Renal pelvis (tissue), 4 donors: Measurements from ENCODE around the gene FKBP4. TPM values are rescaled to one million over a fixed set of nuclear protein-coding genes. Genes with fewer than 3 reads are reported as not detected.

Experiments
- DNase-seq: peaks from one replicate; pipeline ENCODE4 v3.0.0-alpha.2; 2013
- polyA plus RNA-seq, 3 donors: library from polyadenylated mRNA; unstranded; fragments of 120-200 nt; gene quantifications; one replicate each; pipeline ENCODE4 v1.2.1, GENCODE V29; 2013; ENCODE audit not compliant: insufficient read length in 3 of 3

Gene FKBP4
- polyA plus RNA-seq, 3 donors: 119 to 154 (median 129) TPM

GRCh38 chr12:2805143-2805520 is 10.4 kb downstream of the FKBP4 start:
- no peak for DNase-seq

- no peak for DNase-seq
Observed at GRCh38 chr12:2806700-2807099, 11.9 kb downstream of the FKBP4 start.

- no peak for DNase-seq
Observed at GRCh38 chr12:2811801-2812200, 17.0 kb downstream of the FKBP4 start.

- peak; percentile 99 for DNase-seq
Observed at GRCh38 chr12:2812290-2813213, 17.8 kb downstream of the FKBP4 start, which contains the start of gene ITFG2. ITFG2 (plus strand) TSS chr12:2812668; CDS start chr12:2812761, 93 bp downstream.

GRCh38 chr12:2813214-2814185 is 18.7 kb downstream of the FKBP4 start:
- no peak for DNase-seq

- DNase-seq: no peak
Observed at GRCh38 chr12:2819810-2820209, 25.0 kb downstream of the FKBP4 start.

- DNase-seq: no peak
Observed at GRCh38 chr12:2820432-2820831, 25.7 kb downstream of the FKBP4 start.

GRCh38 chr12:2823483-2823882 is 28.7 kb downstream of the FKBP4 start:
- no peak for DNase-seq

- DNase-seq: no peak
Observed at GRCh38 chr12:2824541-2824940, 29.8 kb downstream of the FKBP4 start.

- no peak for DNase-seq
Observed at GRCh38 chr12:2825132-2825531, 30.4 kb downstream of the FKBP4 start.

- no peak for DNase-seq
Observed at GRCh38 chr12:2826036-2826435, 31.3 kb downstream of the FKBP4 start.

- no peak for DNase-seq
Observed at GRCh38 chr12:2826721-2827515, 32.1 kb downstream of the FKBP4 start.

- no peak for DNase-seq
Observed at GRCh38 chr12:2829275-2829674, 34.5 kb downstream of the FKBP4 start.

GRCh38 chr12:2832550-2833127 is 37.9 kb downstream of the FKBP4 start:
- DNase-seq: no peak

- DNase-seq: no peak
Observed at GRCh38 chr12:2833327-2833726, 38.6 kb downstream of the FKBP4 start.

- no peak for DNase-seq
Observed at GRCh38 chr12:2833810-2834209, 39.0 kb downstream of the FKBP4 start.

GRCh38 chr12:2834581-2835491 is 40.1 kb downstream of the FKBP4 start, which contains the start of gene NRIP2:
NRIP2 (minus strand) TSS chr12:2835035; CDS start chr12:2834983, 52 bp downstream.
- peak; percentile 84 for DNase-seq

GRCh38 chr12:2835691-2836403 is 41.1 kb downstream of the FKBP4 start:
- no peak for DNase-seq

- DNase-seq: no peak
Observed at GRCh38 chr12:2836574-2836973, 41.8 kb downstream of the FKBP4 start.
